NCI-H69 (cell line): ENCODE measurements around the gene DNAJC25.
"Not testable (repeated sequence)": the region's sequence is repeated elsewhere in the genome, so short reads cannot be mapped to it uniquely, and the experiment has no call there.

Experiments
- DNase-seq: peaks from one replicate; lab custom pipeline; 2025; lab: John Stamatoyannopoulos, UW

The DNAJC25 gene

GRCh38 chr9:111631214-111631971 lies at the start of gene DNAJC25:
DNAJC25 (plus strand) TSS chr9:111631334; CDS start chr9:111631408, 74 bp downstream.
- peak; percentile 99 for DNase-seq

GRCh38 chr9:111582888-111583287 lies 48.2 kb upstream of the DNAJC25 start:
- no peak for DNase-seq

- no peak for DNase-seq
Observed at GRCh38 chr9:111586378-111586777, 44.8 kb upstream of the DNAJC25 start.

- no peak for DNase-seq
Observed at GRCh38 chr9:111588846-111589245, 42.3 kb upstream of the DNAJC25 start.

- peak; percentile 76 for DNase-seq
Observed at GRCh38 chr9:111597852-111598732, 33.0 kb upstream of the DNAJC25 start.

GRCh38 chr9:111598733-111599091 lies 32.4 kb upstream of the DNAJC25 start:
- peak; percentile 48 for DNase-seq

- peak; percentile 67 for DNase-seq
Observed at GRCh38 chr9:111599092-111599954, 31.8 kb upstream of the DNAJC25 start, which contains the start of gene PTGR1. PTGR1 (minus strand) TSS chr9:111599647; CDS start chr9:111597422, 2,225 bp downstream.

- DNase-seq: no peak
Observed at GRCh38 chr9:111599955-111600343, 31.2 kb upstream of the DNAJC25 start.

- DNase-seq: no peak
Observed at GRCh38 chr9:111601237-111602018, 29.7 kb upstream of the DNAJC25 start.

GRCh38 chr9:111603041-111603440 lies 28.1 kb upstream of the DNAJC25 start:
- DNase-seq: peak; percentile 77

- DNase-seq: peak; percentile 46
Observed at GRCh38 chr9:111604054-111604615, 27.0 kb upstream of the DNAJC25 start.

- DNase-seq: no peak
Observed at GRCh38 chr9:111605041-111605559, 26.0 kb upstream of the DNAJC25 start.

- DNase-seq: no peak
Observed at GRCh38 chr9:111610149-111610548, 21.0 kb upstream of the DNAJC25 start.

- no peak for DNase-seq
Observed at GRCh38 chr9:111610845-111611244, 20.3 kb upstream of the DNAJC25 start.

- peak; percentile 97 for DNase-seq
Observed at GRCh38 chr9:111613436-111614040, 17.6 kb upstream of the DNAJC25 start.

GRCh38 chr9:111615928-111616327 lies 15.2 kb upstream of the DNAJC25 start:
- no peak for DNase-seq

GRCh38 chr9:111617349-111617748 lies 13.8 kb upstream of the DNAJC25 start:
- DNase-seq: not testable (repeated sequence)

GRCh38 chr9:111621895-111622480 lies 9.1 kb upstream of the DNAJC25 start:
- DNase-seq: peak; percentile 62

GRCh38 chr9:111622626-111623025 lies 8.5 kb upstream of the DNAJC25 start:
- DNase-seq: no peak
